HG03432 (cell line): ENCODE data around the gene BSDC1.
A peak's percentile ranks its signal among the peaks of the same experiment; 100 is the strongest.

Experiments
- ATAC-seq: cut with Tn5 transposase; IDR thresholded peaks from one replicate; pipeline ENCODE4 v1.9.1; 2021; ENCODE audit warnings: mild to moderate bottlenecking, moderate library complexity; ENCODE audit not compliant: unreplicated experiment

The BSDC1 gene

GRCh38 chr1:32337855-32338636 is 56.2 kb downstream of the BSDC1 start:
- peak; percentile 26 for ATAC-seq

- ATAC-seq: peak; percentile 23
Measured at GRCh38 chr1:32336963-32337675, 57.1 kb downstream of the BSDC1 start.

- peak; percentile 1 for ATAC-seq
Measured at GRCh38 chr1:32336591-32336932, 57.7 kb downstream of the BSDC1 start.

GRCh38 chr1:32335790-32336590 is 58.3 kb downstream of the BSDC1 start, which contains the start of gene MARCKSL1:
TSS of gene MARCKSL1 (minus strand) at chr1:32336233. CDS start at chr1:32336033, 200 bp downstream.
- ATAC-seq: peak; percentile 52

GRCh38 chr1:32335535-32335789 is 58.8 kb downstream of the BSDC1 start:
- ATAC-seq: peak; percentile 3

- ATAC-seq: peak; percentile 18
Measured at GRCh38 chr1:32334864-32335534, 59.2 kb downstream of the BSDC1 start.

GRCh38 chr1:32334274-32334861 is 59.9 kb downstream of the BSDC1 start:
- no peak for ATAC-seq

- ATAC-seq: no peak
Measured at GRCh38 chr1:32333251-32333963, 60.8 kb downstream of the BSDC1 start.

GRCh38 chr1:32332290-32333079 is 61.8 kb downstream of the BSDC1 start:
- ATAC-seq: no peak

GRCh38 chr1:32331549-32331948 is 62.7 kb downstream of the BSDC1 start:
- ATAC-seq: no peak

GRCh38 chr1:32330558-32331151 is 63.6 kb downstream of the BSDC1 start:
- no peak for ATAC-seq

GRCh38 chr1:32329931-32330466 is 64.2 kb downstream of the BSDC1 start:
- ATAC-seq: no peak

- no peak for ATAC-seq
Measured at GRCh38 chr1:32327204-32327603, 67.0 kb downstream of the BSDC1 start.

- ATAC-seq: no peak
Measured at GRCh38 chr1:32321712-32322291, 72.4 kb downstream of the BSDC1 start.

GRCh38 chr1:32318127-32318869 is 75.9 kb downstream of the BSDC1 start:
- no peak for ATAC-seq

- peak; percentile 30 for ATAC-seq
Measured at GRCh38 chr1:32316903-32317277, 77.4 kb downstream of the BSDC1 start.
